Lung (tissue), 12 donors: ENCODE measurements around the gene TSPEAR. TPM values are rescaled to one million over a fixed set of nuclear protein-coding genes. Genes with fewer than 3 reads are reported as not detected.

ENCODE experiments used
- ATAC-seq: fragments of 200-7000 bp; cut with Tn5 transposase; one replicate; pipeline ENCODE4 v1.9.1; 2020; ENCODE audit warnings: moderate number of reproducible peaks; ENCODE audit not compliant: insufficient read depth, low FRiP score
- DNase-seq, 3 donors: peaks; one replicate each; pipeline ENCODE4 v3.0.0-alpha.2; 2013 to 2017
- H3K27ac ChIP-seq, 2 donors: one replicate each; pipeline ENCODE4 v1.5.1; 2013; ENCODE audit warnings: mild to moderate bottlenecking in 2 of 2, moderate library complexity in 2 of 2, control low read depth in 1 of 2, inconsistent platforms in 1 of 2, low read depth in 1 of 2, low read length in 1 of 2
- H3K27me3 ChIP-seq, 3 donors: one replicate each; pipeline ENCODE4 v1.5.1; 2013; ENCODE audit warnings: low read length in 2 of 3; ENCODE audit not compliant: control insufficient read depth in 3 of 3, insufficient read depth in 3 of 3
- H3K36me3 ChIP-seq, 4 donors: one replicate each; pipeline ENCODE4 v1.5.1; 2013; ENCODE audit warnings: low read length in 4 of 4, mild to moderate bottlenecking in 1 of 4, moderate library complexity in 1 of 4; ENCODE audit not compliant: control insufficient read depth in 4 of 4, insufficient read depth in 4 of 4
- H3K4me1 ChIP-seq, 5 donors: one replicate each; pipeline ENCODE4 v1.5.1; 2013; ENCODE audit warnings: low read length in 5 of 5, mild to moderate bottlenecking in 2 of 5, moderate library complexity in 1 of 5; ENCODE audit not compliant: control insufficient read depth in 5 of 5, insufficient read depth in 5 of 5
- H3K4me3 ChIP-seq: one replicate; pipeline ENCODE4 v1.5.1; 2013; ENCODE audit warnings: mild to moderate bottlenecking, control low read depth, moderate library complexity
- H3K9ac ChIP-seq, 2 donors: one replicate each; pipeline ENCODE4 v1.5.1; 2013; ENCODE audit warnings: low read length in 2 of 2, control low read depth in 1 of 2; ENCODE audit not compliant: insufficient read depth in 1 of 2
- H3K9me3 ChIP-seq, 4 donors: one replicate each; pipeline ENCODE4 v1.5.1; 2013; ENCODE audit warnings: low read length in 3 of 4, mild to moderate bottlenecking in 1 of 4, moderate library complexity in 1 of 4; ENCODE audit not compliant: control insufficient read depth in 4 of 4, insufficient read depth in 3 of 4
- WGBS, 2 donors: extraction: QIAGEN DNeasy Blood & Tissue Kit; methylation state at CpG; one replicate each; pipeline ENCODE4 v1.1.7; 2013; 5-methylcytosine and 5-hydroxymethylcytosine counted together
- polyA plus RNA-seq, 2 donors: library from polyadenylated mRNA; stranded (reverse); fragments of 200-250 nt; gene quantifications; one replicate each; pipeline ENCODE4 v1.2.1, GENCODE V29; 2013
- total RNA-seq, 2 donors: library from RNA; depleted of rRNA in 1 of 2; stranded (reverse); fragments of >200 nt in 1 of 2; gene quantifications; one replicate each; pipeline ENCODE4 v1.2.1, GENCODE V29; 2014 to 2021
- TF ChIP-seq, protein P1 (sequence below): IDR thresholded peaks from 2 replicates; pipeline ENCODE4 v1.5.1; 2012; ENCODE audit warnings: mild to moderate bottlenecking; ENCODE audit errors: control extremely low read depth, extremely low read depth
- donor health status: control.
- donor health status: control.
- donor health status: Bipolar disorder and iron deficiency.
- donor health status: healthy.
- donor health status: DM: yes; HTN: yes; CAD: no.

TSPEAR gene
- total and polyA plus RNA-seq, 4 donors = 0.02 to 2.1 (median 0.27) TPM

DNA sequence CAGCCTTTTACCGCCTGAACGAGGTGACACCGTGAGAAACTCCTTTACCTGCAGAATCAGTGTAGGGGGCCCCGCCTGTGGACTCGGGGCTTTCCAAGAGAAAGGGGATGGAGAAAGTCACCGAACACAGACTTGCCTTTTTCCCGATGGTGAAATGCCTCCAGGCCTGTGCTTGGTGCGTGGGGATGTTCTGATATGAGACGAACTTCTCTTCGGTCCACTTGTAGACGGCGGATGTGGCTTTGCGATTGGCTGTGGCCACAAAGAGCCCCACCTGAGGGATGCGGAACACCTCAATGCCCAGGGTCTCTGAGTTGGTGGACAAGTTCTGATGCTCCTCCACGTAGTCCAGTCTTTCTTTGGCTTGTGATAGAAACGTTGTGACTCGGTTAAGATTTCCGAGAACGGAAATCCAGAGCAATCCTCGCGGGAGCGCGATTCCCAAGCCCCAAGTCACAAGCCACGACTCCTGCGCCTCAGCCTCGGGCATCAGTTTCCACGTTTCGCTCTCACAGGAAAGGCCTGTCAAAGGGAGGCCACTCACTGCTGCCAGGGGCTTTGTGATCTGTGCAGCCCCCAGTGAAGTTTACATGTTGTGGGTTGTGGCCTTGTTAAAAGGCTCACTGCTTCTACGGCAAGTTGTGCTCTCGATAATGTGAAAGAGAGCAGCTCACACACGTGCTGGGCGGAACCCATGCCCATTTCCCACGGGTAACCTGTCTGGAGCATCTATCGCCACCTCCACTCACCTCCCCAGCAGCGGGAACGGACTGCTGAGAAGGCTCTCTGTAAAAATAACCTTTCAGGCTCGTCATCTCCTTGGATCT lies 184.0 kb downstream of the TSPEAR start:
- no peak for DNase-seq
- Histone ChIP-seq H3K27me3 (no peaks in the 10 kb centered on the region), H3K9ac (no peak overlapping the region), H3K36me3 (no peaks in the 10 kb centered on the region), H3K4me1 (no peaks in the 10 kb centered on the region), H3K9me3 (peaks cover 0 to 3% (median 0%) of the 10 kb centered on the region in 4 donors), H3K4me3 (no peak overlapping the region), H3K27ac (no peak overlapping the region)
- TF ChIP-seq, protein P1, sequence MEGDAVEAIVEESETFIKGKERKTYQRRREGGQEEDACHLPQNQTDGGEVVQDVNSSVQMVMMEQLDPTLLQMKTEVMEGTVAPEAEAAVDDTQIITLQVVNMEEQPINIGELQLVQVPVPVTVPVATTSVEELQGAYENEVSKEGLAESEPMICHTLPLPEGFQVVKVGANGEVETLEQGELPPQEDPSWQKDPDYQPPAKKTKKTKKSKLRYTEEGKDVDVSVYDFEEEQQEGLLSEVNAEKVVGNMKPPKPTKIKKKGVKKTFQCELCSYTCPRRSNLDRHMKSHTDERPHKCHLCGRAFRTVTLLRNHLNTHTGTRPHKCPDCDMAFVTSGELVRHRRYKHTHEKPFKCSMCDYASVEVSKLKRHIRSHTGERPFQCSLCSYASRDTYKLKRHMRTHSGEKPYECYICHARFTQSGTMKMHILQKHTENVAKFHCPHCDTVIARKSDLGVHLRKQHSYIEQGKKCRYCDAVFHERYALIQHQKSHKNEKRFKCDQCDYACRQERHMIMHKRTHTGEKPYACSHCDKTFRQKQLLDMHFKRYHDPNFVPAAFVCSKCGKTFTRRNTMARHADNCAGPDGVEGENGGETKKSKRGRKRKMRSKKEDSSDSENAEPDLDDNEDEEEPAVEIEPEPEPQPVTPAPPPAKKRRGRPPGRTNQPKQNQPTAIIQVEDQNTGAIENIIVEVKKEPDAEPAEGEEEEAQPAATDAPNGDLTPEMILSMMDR = no peak
- WGBS, 2 donors = 88% methylated on average over 37 of the region's 37 CpGs
- no peak for ATAC-seq

DNA sequence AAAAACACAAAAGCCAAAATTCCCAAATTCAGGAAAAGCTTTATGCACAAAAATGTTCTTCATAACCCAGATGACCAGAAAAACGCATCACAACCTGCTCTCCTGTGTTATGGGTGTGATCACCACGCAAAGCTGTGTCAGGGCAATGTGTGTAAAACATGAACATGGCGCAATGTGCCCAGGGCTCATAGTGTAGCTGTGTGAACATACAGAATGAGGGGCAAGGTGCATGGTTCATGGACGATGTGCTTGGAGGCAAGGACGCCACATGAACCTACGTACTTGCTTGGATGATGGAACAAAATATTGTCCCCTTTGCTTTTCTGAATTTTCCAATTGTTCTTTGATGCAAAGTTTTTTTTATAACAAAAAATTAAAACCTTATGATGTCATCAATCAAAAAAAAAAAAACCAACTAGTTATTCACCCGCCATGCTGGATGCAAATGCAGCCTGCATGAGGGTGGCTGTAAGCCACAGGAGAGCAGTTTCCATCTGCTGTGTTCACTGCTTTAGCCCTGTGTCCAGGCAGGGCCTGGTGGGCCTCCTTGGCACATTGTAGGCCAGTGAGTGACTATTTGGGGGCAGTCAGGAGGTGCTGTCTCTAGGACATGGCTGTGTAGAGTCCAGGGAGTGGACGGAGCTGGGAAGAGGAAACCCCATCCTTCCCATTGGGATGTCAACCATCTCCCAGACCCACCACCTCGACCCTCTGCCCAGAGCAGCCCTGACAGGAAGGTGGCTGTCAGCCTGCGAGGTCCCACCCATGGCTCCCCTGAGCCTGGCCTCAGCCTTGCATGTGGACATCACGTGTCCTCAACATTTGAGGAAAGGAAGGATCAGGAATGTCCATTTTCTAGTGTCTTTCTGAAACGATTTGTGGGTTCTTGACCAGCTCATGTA lies 185.0 kb downstream of the TSPEAR start:
- Histone ChIP-seq H3K27me3 (no peaks in the 10 kb centered on the region), H3K27ac (no peak overlapping the region)
- no peak for DNase-seq

DNA sequence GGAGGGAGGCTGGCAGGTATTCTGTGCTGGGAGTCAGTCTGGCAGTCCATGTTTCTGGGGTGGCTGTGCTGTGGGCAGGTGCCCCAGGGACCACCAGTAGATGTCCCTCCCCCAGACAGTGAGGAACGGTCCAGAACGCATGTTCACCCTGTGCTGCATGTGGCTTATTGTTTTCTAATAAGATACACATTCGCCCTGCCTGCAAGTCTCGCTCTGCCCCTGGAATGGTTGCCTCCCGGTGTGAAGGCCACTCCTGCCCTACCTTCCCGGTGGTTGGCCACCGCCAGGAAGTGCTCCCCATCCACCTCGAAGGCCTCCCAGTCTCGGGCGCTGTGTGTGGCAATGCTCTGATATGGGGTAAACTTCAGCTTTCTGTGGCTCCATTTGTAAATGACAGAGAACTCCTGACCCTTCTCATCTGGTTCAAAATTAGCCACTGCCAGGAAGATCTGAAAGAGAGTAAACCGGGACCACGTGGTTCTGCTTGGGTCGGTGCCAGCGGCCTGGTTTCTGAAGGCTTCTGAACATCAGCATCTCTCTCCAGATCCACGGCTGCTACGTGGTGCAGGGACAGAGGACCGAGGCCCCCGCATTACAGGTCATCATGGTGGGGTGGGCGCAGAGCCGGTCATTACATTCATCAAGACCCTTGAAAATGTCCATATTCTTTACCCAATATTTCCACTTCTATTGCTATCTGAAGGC lies 185.8 kb downstream of the TSPEAR start:
- Histone ChIP-seq H3K36me3 (no peaks in the 10 kb centered on the region), H3K27me3 (no peaks in the 10 kb centered on the region), H3K9ac (no peak overlapping the region), H3K4me3 (no peak overlapping the region), H3K27ac (no peak overlapping the region), H3K4me1 (no peaks in the 10 kb centered on the region), H3K9me3 (no peaks in the 10 kb centered on the region)
- TF ChIP-seq, protein P1 = no peak
- ATAC-seq (no peak), DNase-seq (no peak)
- 87 to 91% methylated on average over 20 of the region's 20 CpGs for WGBS, 2 donors

More for the DNA sequence above, 185.0 kb downstream of the TSPEAR start:
- Histone ChIP-seq H3K9ac (no peak overlapping the region), H3K4me3 (no peak overlapping the region), H3K4me1 (no peaks in the 10 kb centered on the region), H3K9me3 (no peaks in the 10 kb centered on the region), H3K36me3 (no peaks in the 10 kb centered on the region)
- WGBS, 2 donors = 87 to 92% methylated on average over 12 of the region's 12 CpGs
- TF ChIP-seq, protein P1 = no peak
- no peak for ATAC-seq
